Measurements from ENCODE around the gene PTPRF.

DNA sequence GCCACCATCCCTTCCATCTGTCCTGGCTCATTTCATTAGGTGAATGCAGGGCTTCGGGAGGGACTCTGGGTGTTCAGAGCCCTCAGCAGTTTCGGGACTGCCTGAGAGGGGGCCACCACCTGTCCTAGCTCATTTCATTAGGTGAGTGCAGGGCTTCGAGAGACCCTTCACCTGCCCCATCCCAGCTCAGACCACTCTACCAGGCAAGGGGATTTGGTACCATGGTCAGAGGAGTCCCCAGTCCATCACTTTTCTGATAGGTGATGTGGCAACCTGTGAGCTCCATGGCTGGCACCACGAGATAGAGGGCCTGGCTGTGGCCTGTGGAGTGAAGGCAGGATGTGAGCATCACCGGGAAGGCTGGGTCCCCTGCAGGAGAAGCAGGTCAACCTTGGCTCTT lies 86.3 kb downstream of the PTPRF start:
- TF ChIP-seq SP1 (IDR thresholded peaks at IDR 0.05) (no peak), TARDBP (IDR thresholded peaks at IDR 0.05) (no peak), FOXK2 (IDR thresholded peaks at IDR 0.05) (no peak)
- TF ChIP-seq, protein P1, sequence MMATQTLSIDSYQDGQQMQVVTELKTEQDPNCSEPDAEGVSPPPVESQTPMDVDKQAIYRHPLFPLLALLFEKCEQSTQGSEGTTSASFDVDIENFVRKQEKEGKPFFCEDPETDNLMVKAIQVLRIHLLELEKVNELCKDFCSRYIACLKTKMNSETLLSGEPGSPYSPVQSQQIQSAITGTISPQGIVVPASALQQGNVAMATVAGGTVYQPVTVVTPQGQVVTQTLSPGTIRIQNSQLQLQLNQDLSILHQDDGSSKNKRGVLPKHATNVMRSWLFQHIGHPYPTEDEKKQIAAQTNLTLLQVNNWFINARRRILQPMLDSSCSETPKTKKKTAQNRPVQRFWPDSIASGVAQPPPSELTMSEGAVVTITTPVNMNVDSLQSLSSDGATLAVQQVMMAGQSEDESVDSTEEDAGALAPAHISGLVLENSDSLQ (IDR thresholded peaks at IDR 0.05) = no peak

Data from HEK293T (cell line).